DMS153 (cell line): Measurements from ENCODE around the gene EAF1.
"Not testable (repeated sequence)": the region's sequence is repeated elsewhere in the genome, so short reads cannot be mapped to it uniquely, and the experiment has no call there.

Source experiments
- DNase-seq: peaks from one replicate; lab custom pipeline; 2025; lab: John Stamatoyannopoulos, UW

Gene EAF1

GRCh38 chr3:15479400-15480224, 52.2 kb downstream of the EAF1 start:
- no peak for DNase-seq

- DNase-seq: not testable (repeated sequence)
Observed at GRCh38 chr3:15484551-15484950, 57.2 kb downstream of the EAF1 start.

- DNase-seq: no peak
Observed at GRCh38 chr3:15486020-15486419, 58.6 kb downstream of the EAF1 start.

GRCh38 chr3:15486979-15487378, 59.6 kb downstream of the EAF1 start:
- no peak for DNase-seq

- DNase-seq: no peak
Observed at GRCh38 chr3:15488002-15488401, 60.6 kb downstream of the EAF1 start.

GRCh38 chr3:15490158-15490557, 62.8 kb downstream of the EAF1 start:
- DNase-seq: no peak

- no peak for DNase-seq
Observed at GRCh38 chr3:15491143-15491542, 63.7 kb downstream of the EAF1 start.
